ENCODE measurements around the gene ISOC2.

Gene ISOC2, protein sequence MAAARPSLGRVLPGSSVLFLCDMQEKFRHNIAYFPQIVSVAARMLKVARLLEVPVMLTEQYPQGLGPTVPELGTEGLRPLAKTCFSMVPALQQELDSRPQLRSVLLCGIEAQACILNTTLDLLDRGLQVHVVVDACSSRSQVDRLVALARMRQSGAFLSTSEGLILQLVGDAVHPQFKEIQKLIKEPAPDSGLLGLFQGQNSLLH

DNA sequence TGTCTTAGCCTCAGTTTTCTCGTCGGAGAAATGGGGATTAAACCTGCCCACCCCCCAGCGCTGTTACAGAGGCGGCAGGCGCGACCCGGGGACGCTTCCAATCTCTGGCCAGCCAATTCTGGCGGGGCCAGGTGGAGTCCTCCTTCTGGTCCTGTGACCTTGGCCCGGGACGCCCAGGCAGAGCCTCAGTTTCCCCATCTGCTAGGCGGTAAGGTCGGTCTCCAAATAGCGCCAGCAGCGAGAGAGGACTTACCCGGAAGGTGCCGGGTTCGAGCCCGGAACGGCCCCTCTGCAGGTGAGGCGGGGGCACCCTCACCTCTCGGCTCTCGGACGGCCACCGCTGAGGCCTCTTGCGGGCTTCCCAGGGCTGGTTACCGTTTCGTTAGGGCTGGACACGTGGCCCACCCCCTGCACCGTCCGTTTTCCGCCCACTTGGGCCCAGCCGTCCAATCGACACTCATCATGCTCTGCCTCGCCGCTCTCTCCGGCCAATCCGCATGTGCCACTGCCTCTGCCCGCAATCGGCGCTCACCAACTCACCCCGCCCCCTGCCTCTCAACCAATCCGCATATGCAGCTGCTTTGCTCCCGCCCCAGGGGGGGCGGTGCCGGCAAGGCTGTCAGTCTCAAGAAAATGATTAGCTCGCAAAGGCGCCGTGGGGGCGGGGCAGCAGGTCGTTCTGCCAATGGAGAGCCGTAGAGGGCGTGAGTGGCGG is at the start of gene ISOC2:
ISOC2 (minus strand) TSS at position 384 of the 715 bp plus-strand sequence. CDS start 5,156 bp downstream, outside the sequence.
- H3K4me3 ChIP-seq (ENCODE audit: low read length): peak within 1 kb of the TSS; percentile 88
- peak; percentile 100 for DNase-seq (ENCODE audit: low read depth)
- TF ChIP-seq, protein P1, sequence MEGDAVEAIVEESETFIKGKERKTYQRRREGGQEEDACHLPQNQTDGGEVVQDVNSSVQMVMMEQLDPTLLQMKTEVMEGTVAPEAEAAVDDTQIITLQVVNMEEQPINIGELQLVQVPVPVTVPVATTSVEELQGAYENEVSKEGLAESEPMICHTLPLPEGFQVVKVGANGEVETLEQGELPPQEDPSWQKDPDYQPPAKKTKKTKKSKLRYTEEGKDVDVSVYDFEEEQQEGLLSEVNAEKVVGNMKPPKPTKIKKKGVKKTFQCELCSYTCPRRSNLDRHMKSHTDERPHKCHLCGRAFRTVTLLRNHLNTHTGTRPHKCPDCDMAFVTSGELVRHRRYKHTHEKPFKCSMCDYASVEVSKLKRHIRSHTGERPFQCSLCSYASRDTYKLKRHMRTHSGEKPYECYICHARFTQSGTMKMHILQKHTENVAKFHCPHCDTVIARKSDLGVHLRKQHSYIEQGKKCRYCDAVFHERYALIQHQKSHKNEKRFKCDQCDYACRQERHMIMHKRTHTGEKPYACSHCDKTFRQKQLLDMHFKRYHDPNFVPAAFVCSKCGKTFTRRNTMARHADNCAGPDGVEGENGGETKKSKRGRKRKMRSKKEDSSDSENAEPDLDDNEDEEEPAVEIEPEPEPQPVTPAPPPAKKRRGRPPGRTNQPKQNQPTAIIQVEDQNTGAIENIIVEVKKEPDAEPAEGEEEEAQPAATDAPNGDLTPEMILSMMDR (IDR thresholded peaks at IDR 0.05; ENCODE audit: insufficient read depth, low read depth, low read length, missing control alignments): no peak

DNA sequence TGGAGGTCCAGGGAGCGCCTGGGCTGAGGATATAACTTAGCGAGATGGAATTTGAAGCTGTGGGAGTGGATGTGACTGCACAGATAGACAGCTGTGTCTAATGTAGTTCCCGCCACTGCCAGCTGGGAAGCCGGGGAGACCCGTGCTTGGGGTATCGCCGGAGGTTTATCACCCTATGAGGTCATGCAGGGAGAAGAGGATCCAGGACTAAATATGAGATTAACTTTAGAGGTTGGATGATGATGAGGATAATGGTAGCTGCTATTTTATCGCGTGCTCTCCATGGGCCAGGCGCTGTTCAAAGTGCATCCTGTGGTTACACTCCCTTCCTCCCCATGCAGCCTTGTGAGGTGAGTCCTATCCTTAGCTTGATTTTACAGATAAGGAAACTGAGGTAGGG is 46.7 kb upstream of the ISOC2 start:
- no peak for DNase-seq (ENCODE audit: low read depth)
- H3K4me3 ChIP-seq (ENCODE audit: low read length): no peak overlapping the region
- TF ChIP-seq, protein P1 (IDR thresholded peaks at IDR 0.05; ENCODE audit: insufficient read depth, low read depth, low read length, missing control alignments): no peak

DNA sequence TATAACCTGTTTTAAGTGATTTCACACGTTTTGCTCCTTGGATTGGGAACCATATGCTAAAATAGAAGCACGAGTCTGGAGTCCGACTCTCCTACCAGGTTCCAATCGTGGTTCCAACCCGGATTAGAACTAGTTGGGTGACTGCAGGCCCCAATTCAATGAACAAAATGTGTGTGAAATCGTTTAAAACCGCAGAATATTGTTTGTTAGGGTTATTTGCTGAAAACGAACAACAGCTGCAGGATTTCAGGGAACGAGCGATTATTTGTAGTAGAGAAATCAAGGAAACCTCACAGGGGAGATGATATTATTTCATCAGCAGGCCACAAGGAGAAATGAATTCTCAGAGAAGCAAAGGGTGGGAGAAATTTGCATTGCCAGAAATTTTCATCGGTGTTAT is 43.5 kb upstream of the ISOC2 start:
- DNase-seq (ENCODE audit: low read depth): no peak
- no peak overlapping the region for H3K4me3 ChIP-seq (ENCODE audit: low read length)
- TF ChIP-seq, protein P1 (IDR thresholded peaks at IDR 0.05; ENCODE audit: insufficient read depth, low read depth, low read length, missing control alignments): no peak

DNA sequence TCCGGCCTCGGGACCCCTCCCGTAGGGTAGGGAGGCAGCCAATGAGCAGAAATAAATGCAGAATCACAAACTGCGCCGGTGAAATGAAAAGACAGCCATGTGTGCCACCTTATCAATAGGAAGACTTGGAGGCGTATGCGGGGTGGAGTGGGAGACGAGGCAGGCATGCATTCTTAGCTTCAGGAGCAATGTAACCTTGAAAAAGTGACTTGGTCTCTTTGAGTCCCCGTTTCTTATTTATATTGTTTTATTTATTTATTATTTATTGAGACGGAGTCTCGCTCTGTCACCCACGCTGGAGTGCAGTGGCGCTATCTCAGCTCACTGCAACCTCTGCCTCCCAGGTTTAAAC is 42.8 kb upstream of the ISOC2 start:
- DNase-seq (ENCODE audit: low read depth): no peak
- no peak overlapping the region for H3K4me3 ChIP-seq (ENCODE audit: low read length)
- TF ChIP-seq, protein P1 (IDR thresholded peaks at IDR 0.05; ENCODE audit: insufficient read depth, low read depth, low read length, missing control alignments): no peak

DNA sequence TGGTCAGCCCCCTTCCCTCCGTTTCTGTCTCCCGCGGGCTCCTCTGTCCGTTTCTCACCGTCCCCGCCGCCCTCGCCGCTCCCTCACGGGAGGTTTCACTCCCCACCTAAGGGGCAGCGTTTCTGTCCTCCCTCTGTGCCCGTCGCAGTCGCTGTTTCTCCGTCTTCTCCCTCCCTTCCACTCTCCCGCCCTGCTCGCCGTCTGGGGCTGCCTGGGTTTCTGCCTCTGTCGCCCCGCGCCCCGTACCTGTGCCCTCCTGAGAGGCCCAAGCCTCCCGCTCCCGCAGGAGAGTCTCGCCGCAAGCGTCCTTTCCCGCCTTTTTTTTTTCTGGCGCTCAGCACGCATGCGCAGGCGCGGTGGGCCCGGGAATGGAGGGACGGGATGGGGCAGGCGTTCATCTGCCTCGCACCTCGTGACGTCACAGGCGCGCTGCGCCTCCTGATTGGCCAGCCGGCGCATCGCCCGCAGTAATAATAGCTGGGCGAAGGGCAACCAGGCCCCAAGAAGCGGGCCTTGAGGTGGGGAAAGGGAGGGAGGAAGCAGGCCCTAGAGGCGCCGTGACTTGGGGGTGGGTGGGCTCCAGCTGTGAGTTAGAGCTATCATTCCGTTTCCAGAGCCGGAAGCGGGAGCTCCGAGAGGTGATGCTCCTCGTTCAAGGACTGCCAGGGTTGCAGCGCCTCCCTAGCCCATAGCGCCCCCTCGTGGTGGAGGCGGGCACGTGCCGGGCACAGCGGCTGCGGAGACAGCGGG is 42.2 kb upstream of the ISOC2 start:
- DNase-seq (ENCODE audit: low read depth): peak; percentile 87
- TF ChIP-seq, protein P1 (IDR thresholded peaks at IDR 0.05; ENCODE audit: insufficient read depth, low read depth, low read length, missing control alignments): peak; percentile 83

DNA sequence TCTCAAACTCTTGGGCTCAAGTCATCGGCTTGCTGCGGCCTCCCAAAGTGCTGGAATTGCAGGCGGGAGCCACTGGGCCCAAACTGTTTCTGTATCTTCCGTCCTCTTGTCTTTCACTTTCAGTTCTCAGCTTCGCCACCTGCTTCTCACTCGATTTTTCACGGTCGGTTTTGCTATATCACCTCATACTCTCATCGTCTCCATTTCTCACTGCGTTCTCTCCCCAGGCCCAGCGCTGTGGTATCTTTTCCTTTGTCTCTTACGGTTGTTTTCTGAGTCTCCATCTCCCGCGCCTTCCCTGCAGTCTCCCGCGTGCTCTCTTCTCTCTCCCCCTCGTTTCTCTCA is 41.7 kb upstream of the ISOC2 start:
- TF ChIP-seq, protein P1 (IDR thresholded peaks at IDR 0.05; ENCODE audit: insufficient read depth, low read depth, low read length, missing control alignments): no peak
- DNase-seq (ENCODE audit: low read depth): no peak

More for the DNA sequence above, 42.2 kb upstream of the ISOC2 start:
- peak overlapping the region; percentile 44 for H3K4me3 ChIP-seq (ENCODE audit: low read length)

More for the DNA sequence above, 41.7 kb upstream of the ISOC2 start:
- H3K4me3 ChIP-seq (ENCODE audit: low read length): no peak overlapping the region
